ENCODE results near the gene ENOX1.

Gene ENOX1

DNA sequence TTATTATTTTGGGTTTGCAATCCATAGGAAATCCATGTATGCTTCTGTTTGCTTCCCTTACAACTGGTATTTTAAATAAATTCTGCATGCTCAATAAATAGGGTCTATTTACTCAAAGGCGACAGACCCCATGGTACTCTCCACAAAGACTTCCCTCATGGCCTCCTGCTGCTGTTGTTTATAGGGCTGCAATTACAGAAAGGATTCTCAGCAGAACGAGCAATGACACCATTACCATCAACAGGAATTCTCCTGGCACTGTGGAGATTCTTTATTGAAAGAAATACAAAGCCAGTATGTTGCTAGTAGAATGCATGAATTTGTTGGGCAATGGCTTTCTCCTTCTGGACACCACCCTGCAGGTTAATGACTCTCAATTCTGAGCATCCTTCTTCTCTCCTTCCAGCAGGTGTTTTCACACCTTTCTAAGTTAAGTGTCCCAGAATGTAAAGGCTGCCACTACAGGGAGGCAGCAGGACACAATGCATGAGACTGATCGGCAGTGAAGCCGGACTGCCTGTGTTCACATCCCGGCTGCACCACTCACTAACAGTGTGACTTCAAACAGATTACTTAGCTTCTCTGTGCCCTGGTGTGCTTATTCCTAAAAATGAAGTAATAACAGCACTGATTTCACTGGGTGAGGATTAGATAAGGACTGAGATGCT is 403.1 kb downstream of the ENOX1 start:
- TF ChIP-seq, protein P1, sequence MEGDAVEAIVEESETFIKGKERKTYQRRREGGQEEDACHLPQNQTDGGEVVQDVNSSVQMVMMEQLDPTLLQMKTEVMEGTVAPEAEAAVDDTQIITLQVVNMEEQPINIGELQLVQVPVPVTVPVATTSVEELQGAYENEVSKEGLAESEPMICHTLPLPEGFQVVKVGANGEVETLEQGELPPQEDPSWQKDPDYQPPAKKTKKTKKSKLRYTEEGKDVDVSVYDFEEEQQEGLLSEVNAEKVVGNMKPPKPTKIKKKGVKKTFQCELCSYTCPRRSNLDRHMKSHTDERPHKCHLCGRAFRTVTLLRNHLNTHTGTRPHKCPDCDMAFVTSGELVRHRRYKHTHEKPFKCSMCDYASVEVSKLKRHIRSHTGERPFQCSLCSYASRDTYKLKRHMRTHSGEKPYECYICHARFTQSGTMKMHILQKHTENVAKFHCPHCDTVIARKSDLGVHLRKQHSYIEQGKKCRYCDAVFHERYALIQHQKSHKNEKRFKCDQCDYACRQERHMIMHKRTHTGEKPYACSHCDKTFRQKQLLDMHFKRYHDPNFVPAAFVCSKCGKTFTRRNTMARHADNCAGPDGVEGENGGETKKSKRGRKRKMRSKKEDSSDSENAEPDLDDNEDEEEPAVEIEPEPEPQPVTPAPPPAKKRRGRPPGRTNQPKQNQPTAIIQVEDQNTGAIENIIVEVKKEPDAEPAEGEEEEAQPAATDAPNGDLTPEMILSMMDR (conservative IDR thresholded peaks at IDR 0.05; ENCODE audit: low read depth, low read length) = no peak
- DNase-seq (ENCODE audit: low read depth) = no peak
- no peak overlapping the region for H3K4me3 ChIP-seq (ENCODE audit: low read length)

DNA sequence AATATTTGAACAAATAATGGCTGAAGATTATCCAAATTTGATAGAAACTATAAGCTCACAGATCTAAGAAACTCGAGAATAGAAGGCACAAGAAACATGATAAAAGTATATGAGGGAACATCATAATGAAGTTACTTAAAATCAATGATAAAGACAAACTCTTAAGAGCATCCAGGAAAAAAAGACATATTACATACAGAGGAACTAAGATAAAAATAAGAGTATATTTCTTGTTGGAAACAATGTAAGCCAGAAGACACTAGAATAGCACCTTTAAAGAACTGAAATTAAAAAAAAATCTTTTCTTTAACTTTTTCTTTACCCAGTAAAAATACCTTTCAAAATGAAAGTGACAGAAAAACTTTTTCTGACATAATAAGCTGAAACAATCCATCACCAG is 407.0 kb downstream of the ENOX1 start:
- H3K4me3 ChIP-seq (ENCODE audit: low read length) = no peak overlapping the region
- TF ChIP-seq, protein P1 (conservative IDR thresholded peaks at IDR 0.05; ENCODE audit: low read depth, low read length) = no peak

GRCh38 chr13:43377973-43378372 is 408.8 kb downstream of the ENOX1 start:
- H3K4me3 ChIP-seq (ENCODE audit: low read length) = no peak overlapping the region
- DNase-seq (ENCODE audit: low read depth) = no peak
- TF ChIP-seq, protein P1 (conservative IDR thresholded peaks at IDR 0.05; ENCODE audit: low read depth, low read length) = no peak

More for the DNA sequence above, 407.0 kb downstream of the ENOX1 start:
- DNase-seq (ENCODE audit: low read depth) = no peak

GRCh38 chr13:43377149-43377548 is 409.6 kb downstream of the ENOX1 start:
- DNase-seq (ENCODE audit: low read depth) = no peak
- H3K4me3 ChIP-seq (ENCODE audit: low read length) = no peak overlapping the region
- TF ChIP-seq, protein P1 (conservative IDR thresholded peaks at IDR 0.05; ENCODE audit: low read depth, low read length) = no peak

- TF ChIP-seq, protein P1 (conservative IDR thresholded peaks at IDR 0.05; ENCODE audit: low read depth, low read length) = no peak
- DNase-seq (ENCODE audit: low read depth) = no peak
- H3K4me3 ChIP-seq (ENCODE audit: low read length) = no peak overlapping the region
Observed at GRCh38 chr13:43376596-43376995, 410.2 kb downstream of the ENOX1 start.

DNA sequence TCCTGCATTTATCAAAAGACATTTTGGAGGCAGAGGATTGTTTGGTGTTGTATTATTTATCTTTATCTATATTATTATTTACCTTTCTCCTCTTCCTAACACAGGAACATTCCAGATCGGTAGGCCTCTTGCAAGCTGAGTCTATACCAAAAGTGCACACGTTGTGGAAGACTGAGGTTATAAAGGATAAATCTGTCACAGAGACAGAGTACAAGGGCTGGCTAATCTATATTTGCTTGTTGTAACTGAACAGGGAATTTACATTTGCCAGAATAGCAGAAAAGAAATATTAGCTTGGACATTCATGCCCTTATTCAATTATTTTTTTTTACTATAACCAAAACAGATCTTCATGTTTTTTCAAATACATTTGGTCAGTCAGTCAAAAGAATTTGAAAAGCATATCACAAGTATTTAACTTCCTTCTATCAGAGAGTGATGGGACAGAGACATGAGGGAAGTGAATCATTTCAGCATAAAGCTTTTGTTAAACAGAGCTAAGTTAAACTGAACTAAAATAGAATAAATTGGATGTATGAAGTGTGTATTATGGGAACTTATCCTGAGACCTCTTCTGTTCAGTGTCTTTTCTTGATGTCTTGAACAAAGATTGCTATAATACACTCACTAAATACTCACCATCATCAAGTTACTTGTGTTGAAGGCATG is 410.8 kb downstream of the ENOX1 start:
- DNase-seq (ENCODE audit: low read depth) = no peak
- TF ChIP-seq, protein P1 (conservative IDR thresholded peaks at IDR 0.05; ENCODE audit: low read depth, low read length) = no peak
- H3K4me3 ChIP-seq (ENCODE audit: low read length) = no peak overlapping the region

DNA sequence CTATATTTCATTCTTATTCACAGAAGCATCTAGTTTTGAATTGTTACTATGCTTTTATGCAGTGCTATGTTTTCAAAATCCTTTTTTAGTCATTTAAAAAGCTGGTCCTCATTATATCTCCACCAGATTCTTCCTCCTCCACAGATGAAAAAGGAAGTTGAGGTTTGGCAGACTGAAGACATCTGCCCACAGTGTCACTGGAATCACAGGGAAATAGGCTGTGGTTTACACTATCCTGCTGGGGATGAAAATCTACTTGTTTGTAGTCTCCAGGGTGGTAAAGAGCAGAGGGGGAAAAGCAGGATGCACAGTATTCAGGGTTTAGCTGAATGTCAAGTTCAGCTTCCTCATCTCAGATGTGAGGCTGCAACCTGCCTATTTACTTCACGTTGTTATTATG is 412.2 kb downstream of the ENOX1 start:
- DNase-seq (ENCODE audit: low read depth) = no peak
- TF ChIP-seq, protein P1 (conservative IDR thresholded peaks at IDR 0.05; ENCODE audit: low read depth, low read length) = no peak
- H3K4me3 ChIP-seq (ENCODE audit: low read length) = no peak overlapping the region
